Erythroblast (primary cell): ENCODE data around the gene KRTAP19-3.

Experiments used
- GATA1 ChIP-seq: IDR thresholded peaks from 2 replicates; pipeline ENCODE4 v1.6.1; 2011; ENCODE audit warnings: low read depth, mild to moderate bottlenecking, control low read depth, low read length, moderate library complexity
- POLR2A ChIP-seq: IDR thresholded peaks from 2 replicates; pipeline ENCODE4 v1.6.1; 2011; ENCODE audit warnings: mild to moderate bottlenecking, low read length

DNA sequence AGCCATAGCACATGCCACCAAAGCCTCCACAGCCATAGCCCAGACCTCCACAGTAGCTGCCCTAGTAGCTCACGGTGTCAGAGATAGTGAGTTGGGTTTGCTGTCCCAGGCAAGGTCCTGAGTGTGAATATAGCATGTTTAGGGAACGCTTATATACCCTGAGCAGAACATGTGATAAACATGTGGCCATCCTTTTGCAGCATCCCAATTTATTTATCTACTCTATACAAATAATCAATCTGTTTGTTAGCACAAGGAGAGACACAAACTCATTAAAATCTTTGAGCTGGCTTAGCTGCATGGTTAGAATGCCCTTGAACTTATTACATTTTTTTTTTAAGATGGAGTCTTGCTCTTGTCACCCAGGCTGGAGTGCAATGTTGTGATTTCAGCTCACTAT lies 4.5 kb downstream of the KRTAP19-3 start, which contains the start of gene KRTAP19-2:
- TF ChIP-seq POLR2A, result no peak
- TF ChIP-seq GATA1, result no peak
